Neural progenitor cell (in vitro differentiated cells): ENCODE measurements around the gene TRAF7.

ENCODE experiments used
- EZH2 ChIP-seq: fragments of 200-600 bp; sonication (generic); IDR thresholded peaks from 2 replicates; pipeline ENCODE4 v1.6.1; 2017; ENCODE audit warnings: antibody characterized with exemption, mild to moderate bottlenecking, moderate library complexity
- TF ChIP-seq, protein P1 (sequence below): fragments of 200-600 bp; sonication (generic); IDR thresholded peaks from 2 replicates; pipeline ENCODE4 v1.5.1; 2017; ENCODE audit warnings: antibody characterized with exemption, mild to moderate bottlenecking

DNA sequence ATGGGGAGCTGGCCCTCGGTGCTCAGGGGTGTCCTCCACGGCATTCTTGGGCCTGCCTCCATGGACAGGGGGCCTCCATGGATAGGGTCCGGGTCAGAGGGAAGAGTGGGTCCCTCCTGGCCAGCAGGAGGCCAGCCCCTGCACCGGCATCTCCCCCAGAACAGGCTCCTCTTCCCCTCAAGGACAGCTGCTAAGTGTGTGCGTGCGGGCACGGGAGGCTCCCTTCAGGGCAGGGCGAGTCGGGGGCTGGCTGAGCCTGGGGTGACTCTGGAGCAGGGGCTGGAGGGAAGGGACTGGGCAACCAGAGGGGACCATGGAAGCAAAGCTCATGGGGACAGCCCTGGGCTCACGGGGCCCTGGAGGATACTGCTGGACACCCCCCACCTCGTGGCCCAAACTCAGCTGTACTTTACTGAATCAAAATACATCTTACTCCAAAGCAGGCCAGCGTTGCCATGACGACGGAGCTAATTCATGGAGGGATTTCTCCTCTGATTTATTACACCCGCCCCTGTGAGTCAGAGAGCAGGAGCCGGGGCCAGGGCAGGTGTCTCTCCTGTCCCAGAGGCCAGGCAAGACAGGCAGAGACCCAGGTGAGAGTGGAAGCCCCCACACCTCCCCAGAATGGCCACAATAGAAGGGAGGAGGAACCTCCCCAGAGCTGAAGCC is 38.7 kb downstream of the TRAF7 start:
- TF ChIP-seq, protein P1, sequence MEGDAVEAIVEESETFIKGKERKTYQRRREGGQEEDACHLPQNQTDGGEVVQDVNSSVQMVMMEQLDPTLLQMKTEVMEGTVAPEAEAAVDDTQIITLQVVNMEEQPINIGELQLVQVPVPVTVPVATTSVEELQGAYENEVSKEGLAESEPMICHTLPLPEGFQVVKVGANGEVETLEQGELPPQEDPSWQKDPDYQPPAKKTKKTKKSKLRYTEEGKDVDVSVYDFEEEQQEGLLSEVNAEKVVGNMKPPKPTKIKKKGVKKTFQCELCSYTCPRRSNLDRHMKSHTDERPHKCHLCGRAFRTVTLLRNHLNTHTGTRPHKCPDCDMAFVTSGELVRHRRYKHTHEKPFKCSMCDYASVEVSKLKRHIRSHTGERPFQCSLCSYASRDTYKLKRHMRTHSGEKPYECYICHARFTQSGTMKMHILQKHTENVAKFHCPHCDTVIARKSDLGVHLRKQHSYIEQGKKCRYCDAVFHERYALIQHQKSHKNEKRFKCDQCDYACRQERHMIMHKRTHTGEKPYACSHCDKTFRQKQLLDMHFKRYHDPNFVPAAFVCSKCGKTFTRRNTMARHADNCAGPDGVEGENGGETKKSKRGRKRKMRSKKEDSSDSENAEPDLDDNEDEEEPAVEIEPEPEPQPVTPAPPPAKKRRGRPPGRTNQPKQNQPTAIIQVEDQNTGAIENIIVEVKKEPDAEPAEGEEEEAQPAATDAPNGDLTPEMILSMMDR: no peak
- TF ChIP-seq EZH2: no peak
